Measurements from ENCODE around the gene AK3.
A peak's percentile ranks its signal among the peaks of the same experiment; 100 is the strongest.

AK3 gene

GRCh38 chr9:4701526-4701925, 39.5 kb downstream of the AK3 start:
- DNase-seq: no peak

- DNase-seq: no peak
These were observed 40.1 kb downstream of the AK3 start for GRCh38 chr9:4700932-4701331.

GRCh38 chr9:4700091-4700490, 40.9 kb downstream of the AK3 start:
- DNase-seq: no peak

- no peak for DNase-seq
These were observed 49.2 kb downstream of the AK3 start for GRCh38 chr9:4691795-4692194.

GRCh38 chr9:4690144-4690543, 50.9 kb downstream of the AK3 start:
- DNase-seq: no peak

GRCh38 chr9:4689687-4690104, 51.3 kb downstream of the AK3 start:
- DNase-seq: no peak

GRCh38 chr9:4689021-4689420, 52.0 kb downstream of the AK3 start:
- DNase-seq: no peak

GRCh38 chr9:4686584-4686983, 54.4 kb downstream of the AK3 start:
- DNase-seq: no peak

GRCh38 chr9:4686112-4686511, 54.9 kb downstream of the AK3 start:
- DNase-seq: no peak

- no peak for DNase-seq
These were observed 56.2 kb downstream of the AK3 start for GRCh38 chr9:4684820-4685219.

- no peak for DNase-seq
These were observed 60.3 kb downstream of the AK3 start for GRCh38 chr9:4680750-4681149.

GRCh38 chr9:4680173-4680525, 60.9 kb downstream of the AK3 start:
- no peak for DNase-seq

GRCh38 chr9:4679268-4680172, 61.5 kb downstream of the AK3 start, which contains the start of gene CDC37L1:
CDC37L1 (plus strand) TSS chr9:4679569; CDS start chr9:4679768, 199 bp downstream.
- peak; percentile 97 for DNase-seq

GRCh38 chr9:4678679-4679267, 62.2 kb downstream of the AK3 start:
- peak; percentile 51 for DNase-seq

GRCh38 chr9:4677392-4677791, 63.6 kb downstream of the AK3 start:
- DNase-seq: no peak

- no peak for DNase-seq
These were observed 66.2 kb downstream of the AK3 start for GRCh38 chr9:4674783-4675182.

- DNase-seq: no peak
These were observed 69.3 kb downstream of the AK3 start for GRCh38 chr9:4671737-4672136.

- DNase-seq: no peak
These were observed 70.4 kb downstream of the AK3 start for GRCh38 chr9:4670591-4670990.

GRCh38 chr9:4669890-4670289, 71.1 kb downstream of the AK3 start:
- DNase-seq: no peak

- no peak for DNase-seq
These were observed 72.4 kb downstream of the AK3 start for GRCh38 chr9:4668604-4669003.

- no peak for DNase-seq
These were observed 73.3 kb downstream of the AK3 start for GRCh38 chr9:4667681-4668080.

GRCh38 chr9:4666042-4666699, 74.8 kb downstream of the AK3 start, which contains the start of gene SPATA6L:
SPATA6L (minus strand) TSS chr9:4666480; CDS start chr9:4666250, 230 bp downstream.
- DNase-seq: peak; percentile 73

GRCh38 chr9:4665357-4665756, 75.6 kb downstream of the AK3 start:
- DNase-seq: peak; percentile 16

- DNase-seq: no peak
These were observed 77.0 kb downstream of the AK3 start for GRCh38 chr9:4663956-4664355.

Data from NCI-H146 (cell line).